Activated naive CD4-positive, alpha-beta T cell treated with anti-CD3 and anti-CD28 coated beads, Interleukin-2, amount 50 U/mL, for 16 hours (primary cell): ENCODE data around the gene HES7.

Experiments used
- DNase-seq: peaks from one replicate; pipeline ENCODE4 v3.0.0-alpha.2; 2020

The HES7 gene

DNA sequence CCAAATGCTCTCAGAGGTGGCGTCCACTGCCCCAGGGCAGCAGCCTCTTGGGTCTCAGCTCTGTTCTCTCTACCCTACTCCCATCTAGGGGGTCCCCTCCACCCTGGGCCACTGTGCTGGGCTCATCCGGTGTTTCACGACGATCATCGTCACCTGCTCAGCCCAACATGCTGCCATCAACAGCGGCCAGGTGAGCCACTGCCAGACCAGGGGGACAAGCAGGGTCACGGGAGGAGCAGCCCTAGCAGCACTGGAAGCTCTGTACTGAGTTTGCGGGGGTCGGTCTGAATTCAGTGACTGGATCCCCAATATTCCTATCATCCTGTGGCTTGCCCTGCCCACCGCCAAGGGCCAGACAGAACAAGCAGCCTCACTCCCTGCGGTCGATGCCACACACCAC, 52.4 kb downstream of the HES7 start:
- DNase-seq, result no peak
